Testis (tissue), 3 donors: ENCODE data around the gene DPH3. TPM values are rescaled to one million over a fixed set of nuclear protein-coding genes. Genes with fewer than 3 reads are reported as not detected.

Experiments
- DNase-seq: peaks from one replicate; pipeline ENCODE4 v3.0.0-alpha.2; 2019
- H3K27ac ChIP-seq, 2 donors: fragments of 200-600 bp; sonication (generic); one replicate each; pipeline ENCODE4 v1.5.1; 2019
- H3K27me3 ChIP-seq: fragments of 200-600 bp; sonication (generic); one replicate; pipeline ENCODE4 v1.5.1; 2019
- H3K36me3 ChIP-seq: fragments of 200-600 bp; sonication (generic); one replicate; pipeline ENCODE4 v1.5.1; 2017; ENCODE audit warnings: low read depth; ENCODE audit errors: missing control alignments
- H3K4me1 ChIP-seq: fragments of 200-600 bp; sonication (generic); one replicate; pipeline ENCODE4 v1.5.1; 2019
- H3K4me3 ChIP-seq, 2 donors: fragments of 200-600 bp; sonication (generic); one replicate each; pipeline ENCODE4 v1.5.1; 2017 to 2019
- H3K9me3 ChIP-seq: fragments of 200-600 bp; sonication (generic); one replicate; pipeline ENCODE4 v1.5.1; 2017
- CTCF ChIP-seq, 3 experiments: fragments of 450-650 bp in 2 of 3; fragments of 200-600 bp in 1 of 3; sonication (generic) in 1 of 3; IDR thresholded peaks; one replicate each; pipeline ENCODE4 v1.5.1; 2016 to 2019; ENCODE audit warnings: antibody characterized with exemption in 3 of 3, mild to moderate bottlenecking in 2 of 3, moderate library complexity in 1 of 3
- POLR2A ChIP-seq: fragments of 450-650 bp; IDR thresholded peaks from one replicate; pipeline ENCODE4 v1.6.1; 2017; ENCODE audit warnings: antibody characterized with exemption, mild to moderate bottlenecking, moderate library complexity
- WGBS, 2 donors: methylation state at CpG; one replicate each; pipeline ENCODE4 v1.1.5; 2018; 5-methylcytosine and 5-hydroxymethylcytosine counted together
- intact Hi-C: fragments of 100-400 bp; cut with DNase I; formaldehyde crosslinking; loops from one replicate; pipeline ENCODE4 v1.15.1; 2023; ENCODE audit warnings: low total_unique reads
- polyA plus RNA-seq: library from polyadenylated mRNA; stranded (reverse); fragments of 350-450 nt; fragmentation: Illumina TruSeq; extraction: RNeasy Lipid Tissue Mini Kit (QIAGEN cat#74804); gene quantifications from one replicate; pipeline ENCODE4 v1.2.3, GENCODE V29; 2014; ENCODE audit warnings: low read depth, low replicate concordance; ENCODE audit not compliant: insufficient read depth
- total RNA-seq, 2 donors: library from RNA; depleted of rRNA; stranded (reverse); fragments of >200 nt; gene quantifications; one replicate each; pipeline ENCODE4 v1.2.3, GENCODE V29; 2016

DPH3 gene
- total and polyA plus RNA-seq, 3 donors from 2014 or later = 14.6 to 23.6 (median 14.7) TPM

- Histone ChIP-seq H3K27me3 (no peaks in the 10 kb centered on the region), H3K36me3 (no peaks in the 10 kb centered on the region), H3K9me3 (no peaks in the 10 kb centered on the region), H3K4me1 (no peaks in the 10 kb centered on the region), H3K27ac (no peak overlapping the region), H3K4me3 (no peak overlapping the region)
- TF ChIP-seq POLR2A (no peak), CTCF (IDR thresholded peaks at IDR 0.05) (no peak)
- no peak for DNase-seq
- WGBS, 2 donors = 90 to 96% methylated on average over 1 of the region's 1 CpG
- intact Hi-C loops = no loop called here
Measured at GRCh38 chr3:16308727-16309126, 44.0 kb upstream of the DPH3 start.

GRCh38 chr3:16307832-16308531 lies 43.2 kb upstream of the DPH3 start:
- no peak for TF ChIP-seq CTCF (IDR thresholded peaks at IDR 0.05)
- no peak for TF ChIP-seq POLR2A
- DNase-seq = no peak
- Histone ChIP-seq H3K9me3 (no peaks in the 10 kb centered on the region), H3K27me3 (no peaks in the 10 kb centered on the region), H3K4me1 (no peaks in the 10 kb centered on the region), H3K36me3 (no peaks in the 10 kb centered on the region), H3K4me3 (no peak overlapping the region), H3K27ac (no peak overlapping the region)
- WGBS, 2 donors = 53 to 78% methylated on average over 5 of the region's 5 CpGs
- intact Hi-C loops = no loop called here

GRCh38 chr3:16305111-16305541 lies 40.4 kb upstream of the DPH3 start:
- intact Hi-C loops = no loop called here
- no peak overlapping the region for H3K27ac ChIP-seq
- 94 to 97% methylated on average over 7 of the region's 7 CpGs for WGBS, 2 donors
- no peak for DNase-seq
- no peaks in the 10 kb centered on the region for H3K4me1 ChIP-seq
- no peaks in the 10 kb centered on the region for H3K9me3 ChIP-seq
- no peaks in the 10 kb centered on the region for H3K27me3 ChIP-seq
- H3K4me3 ChIP-seq = no peak overlapping the region
- H3K36me3 ChIP-seq = no peaks in the 10 kb centered on the region
- TF ChIP-seq POLR2A (no peak), CTCF (IDR thresholded peaks at IDR 0.05) (no peak)

GRCh38 chr3:16304061-16305010 lies 39.6 kb upstream of the DPH3 start:
- 88 to 90% methylated on average over 2 of the region's 2 CpGs for WGBS, 2 donors
- H3K36me3 ChIP-seq = no peaks in the 10 kb centered on the region
- no peak for DNase-seq
- H3K9me3 ChIP-seq = no peaks in the 10 kb centered on the region
- no peak overlapping the region for H3K4me3 ChIP-seq
- no peak for TF ChIP-seq CTCF (IDR thresholded peaks at IDR 0.05)
- TF ChIP-seq POLR2A = no peak
- H3K27me3 ChIP-seq = no peaks in the 10 kb centered on the region
- H3K27ac ChIP-seq = no peak overlapping the region
- intact Hi-C loops = no loop called here
- H3K4me1 ChIP-seq = no peaks in the 10 kb centered on the region
